ENCODE measurements around the gene ADAMTS7.
"Not testable (repeated sequence)": the region's sequence is repeated elsewhere in the genome, so short reads cannot be mapped to it uniquely, and the experiment has no call there.

ADAMTS7 gene

GRCh38 chr15:78831229-78832207, 20.3 kb upstream of the ADAMTS7 start:
- no peak for DNase-seq (ENCODE audit: low read depth)

GRCh38 chr15:78830514-78831228, 19.4 kb upstream of the ADAMTS7 start:
- no peak for DNase-seq (ENCODE audit: low read depth)

DNA sequence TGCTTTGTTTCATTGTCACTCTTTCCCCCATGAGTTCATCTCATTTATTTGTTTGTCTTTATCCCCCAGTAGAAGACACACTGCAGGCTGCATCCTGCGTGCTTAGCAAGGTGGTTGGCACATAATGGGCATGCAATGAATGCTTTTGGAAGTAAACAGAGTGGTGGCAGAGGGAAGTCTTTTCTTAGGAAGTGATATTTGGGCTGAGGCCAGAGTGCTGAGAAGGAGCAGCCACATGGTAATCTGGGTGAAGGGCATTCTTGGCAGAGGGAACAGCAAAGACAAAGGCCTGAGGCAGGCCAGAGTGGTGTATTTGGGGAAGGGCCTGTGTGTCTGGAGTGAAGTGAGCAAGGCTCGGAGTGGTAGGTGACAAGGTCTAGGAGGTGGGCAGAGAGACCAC, 17.7 kb upstream of the ADAMTS7 start:
- DNase-seq (ENCODE audit: low read depth) = no peak

DNA sequence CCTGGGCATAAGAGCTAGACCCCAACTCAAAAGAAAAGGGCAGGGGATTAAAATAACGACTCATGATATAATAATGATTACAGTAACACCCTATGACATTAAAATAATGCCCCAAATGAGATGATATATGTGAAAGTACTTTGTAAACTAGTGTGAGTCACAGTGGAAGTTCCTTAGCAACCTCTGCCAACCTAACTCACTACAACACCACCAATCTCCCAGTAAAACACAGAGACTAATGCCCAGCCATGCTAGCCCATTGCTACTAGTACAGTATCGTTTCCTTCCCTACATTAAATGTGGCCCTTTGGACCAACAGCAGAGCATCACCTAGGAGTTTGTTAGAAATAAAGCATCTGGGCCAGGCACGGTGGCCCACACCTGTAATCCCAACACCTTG, 11.2 kb upstream of the ADAMTS7 start:
- DNase-seq (ENCODE audit: low read depth) = no peak

- no peak for DNase-seq (ENCODE audit: low read depth)
Measured at GRCh38 chr15:78811825-78812183, 540 bp upstream of the ADAMTS7 start.

DNA sequence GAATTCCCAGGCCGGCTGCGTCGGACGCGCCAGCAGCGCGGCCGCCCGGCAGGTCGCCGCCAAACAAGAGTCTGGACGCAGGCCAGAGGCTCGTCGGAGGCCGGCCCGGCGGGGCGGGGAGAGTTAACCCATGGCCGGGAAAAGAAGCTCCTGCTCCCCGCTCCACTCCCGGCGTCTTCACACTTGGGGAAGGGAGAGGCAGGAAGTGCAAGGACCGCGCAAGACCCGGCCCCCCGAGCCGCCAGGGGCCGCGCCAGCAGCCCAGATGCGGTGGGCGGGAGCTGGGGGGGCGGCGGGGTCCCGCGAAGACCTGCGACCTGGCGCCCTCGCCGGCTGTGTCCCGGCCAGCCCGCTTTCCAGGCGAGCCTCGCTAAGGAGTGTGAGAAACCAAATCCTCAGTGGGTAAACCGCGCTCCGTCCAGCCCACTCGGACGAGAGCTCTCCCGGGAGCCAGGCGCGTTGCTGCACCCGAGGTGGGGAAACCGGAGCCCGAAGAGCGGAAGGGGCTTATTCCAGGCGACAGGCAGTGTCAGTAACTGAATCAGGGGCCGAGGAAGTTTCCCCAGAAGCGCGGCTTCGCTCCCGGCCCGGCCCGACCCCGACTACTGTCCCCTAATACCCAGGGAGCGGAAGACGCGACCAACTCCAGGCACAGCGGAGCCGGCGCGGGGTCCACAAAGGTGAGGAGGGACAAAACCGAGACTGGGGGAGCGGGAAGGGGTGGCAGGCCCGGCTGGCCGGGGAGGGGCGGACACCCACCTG, 721 bp downstream of the ADAMTS7 start:
- DNase-seq (ENCODE audit: low read depth) = peak; percentile 48

- no peak for DNase-seq (ENCODE audit: low read depth)
Measured at GRCh38 chr15:78810003-78810361, 1.3 kb downstream of the ADAMTS7 start.

DNA sequence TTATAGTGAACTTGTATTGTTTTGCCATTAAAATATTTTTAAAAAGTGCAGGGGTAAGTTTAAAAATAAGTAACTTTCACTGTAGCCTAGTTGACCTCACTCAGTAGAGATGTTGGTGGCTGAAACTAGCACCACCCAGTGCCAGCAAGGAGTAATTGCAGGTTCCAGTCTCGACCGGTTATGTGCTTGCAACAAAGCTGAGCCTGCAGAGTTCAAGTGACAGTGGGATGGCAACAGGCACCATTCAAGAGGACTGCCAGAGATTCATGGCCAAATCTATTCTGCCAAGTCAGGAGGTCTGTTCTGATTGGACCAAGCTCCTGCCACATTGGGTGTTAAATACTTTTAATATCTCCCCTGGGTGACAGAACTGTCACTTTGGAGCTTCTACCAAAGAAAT, 2.7 kb downstream of the ADAMTS7 start:
- DNase-seq (ENCODE audit: low read depth) = peak; percentile 49

DNA sequence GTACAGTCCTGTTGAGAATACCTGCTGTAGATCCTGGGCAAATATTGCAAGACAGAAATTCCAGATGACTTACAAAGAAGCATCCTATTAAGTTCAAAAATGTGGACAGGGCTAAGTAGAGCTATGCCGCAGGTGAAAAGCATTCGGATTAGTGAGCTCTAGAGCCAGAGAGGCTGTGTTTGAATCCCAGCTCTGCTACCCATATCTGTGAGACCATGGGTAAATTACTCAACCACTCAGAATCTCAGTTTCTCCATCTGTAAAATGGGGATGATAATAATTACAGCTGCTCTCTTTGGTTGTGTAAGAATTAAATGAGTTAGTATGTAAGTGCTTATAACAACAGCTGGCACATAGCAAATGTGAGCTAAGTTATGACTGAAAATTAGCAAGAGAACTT, 3.9 kb downstream of the ADAMTS7 start:
- no peak for DNase-seq (ENCODE audit: low read depth)

- DNase-seq (ENCODE audit: low read depth) = no peak
Measured at GRCh38 chr15:78804391-78804792, 6.9 kb downstream of the ADAMTS7 start.

- no peak for DNase-seq (ENCODE audit: low read depth)
Measured at GRCh38 chr15:78800806-78801205, 10.5 kb downstream of the ADAMTS7 start.

DNA sequence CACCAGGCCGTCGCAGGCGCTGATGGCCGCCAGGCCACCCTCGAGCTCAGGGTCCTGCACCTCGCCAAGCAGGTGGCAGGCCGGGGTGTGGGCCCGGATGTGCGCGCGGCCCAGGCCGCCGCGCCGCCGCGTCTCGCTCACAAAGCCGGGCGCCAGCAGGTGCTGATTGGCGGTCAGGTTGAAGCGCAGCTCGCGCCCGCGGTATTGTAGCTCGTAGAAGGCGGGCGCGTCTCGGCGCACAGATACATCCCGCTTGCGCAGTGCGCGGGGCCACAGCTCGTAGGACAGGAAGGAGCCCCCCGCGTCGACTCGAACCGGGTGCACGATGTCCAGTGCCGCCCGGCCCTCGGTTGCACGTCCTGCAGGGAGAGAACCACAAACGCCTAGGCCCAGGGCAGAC, 11.1 kb downstream of the ADAMTS7 start:
- no peak for DNase-seq (ENCODE audit: low read depth)

DNA sequence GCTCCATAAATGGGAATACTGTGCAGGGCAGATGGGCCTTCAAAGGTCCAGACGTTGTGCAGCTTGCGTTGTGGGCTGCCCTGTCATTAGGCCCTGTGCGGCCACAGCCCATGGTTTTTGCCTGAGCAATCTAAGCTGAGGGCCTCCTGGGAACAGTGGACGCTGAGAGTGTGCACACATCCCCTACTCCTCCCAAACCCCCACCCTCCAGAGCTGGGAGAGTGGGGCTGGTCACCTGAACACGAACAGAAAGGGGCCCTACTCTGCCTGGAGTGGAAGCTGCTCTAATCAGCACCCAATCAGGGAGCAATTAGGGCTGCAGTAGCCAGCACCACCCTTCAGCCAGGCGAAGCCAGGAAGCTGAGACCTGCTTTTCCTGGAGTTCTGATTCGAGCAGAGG, 12.2 kb downstream of the ADAMTS7 start:
- not testable (repeated sequence) for DNase-seq (ENCODE audit: low read depth)

- peak; percentile 77 for DNase-seq (ENCODE audit: low read depth)
Measured at GRCh38 chr15:78798355-78798754, 12.9 kb downstream of the ADAMTS7 start.

- no peak for DNase-seq (ENCODE audit: low read depth)
Measured at GRCh38 chr15:78797951-78798350, 13.3 kb downstream of the ADAMTS7 start.

DNA sequence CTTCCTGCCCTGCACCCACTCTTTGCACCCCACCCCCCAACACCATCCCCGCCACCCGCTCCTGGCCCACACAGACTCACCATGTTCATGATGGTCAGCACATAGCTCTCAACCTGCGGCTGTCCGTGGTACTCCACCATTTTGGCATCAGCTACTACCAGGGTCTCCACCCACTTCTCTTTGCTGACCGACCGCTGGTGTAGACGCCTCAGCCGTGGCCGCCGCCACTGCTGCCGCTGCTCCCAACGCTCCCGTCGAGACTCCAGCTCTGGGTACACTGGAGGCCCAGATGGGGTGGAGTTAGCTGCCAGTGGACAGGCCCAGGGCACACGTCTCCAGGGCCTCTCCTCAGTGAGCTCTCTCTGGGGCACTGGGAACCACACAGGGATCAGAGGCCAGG, 14.8 kb downstream of the ADAMTS7 start:
- no peak for DNase-seq (ENCODE audit: low read depth)

- DNase-seq (ENCODE audit: low read depth) = no peak
Measured at GRCh38 chr15:78795043-78795442, 16.2 kb downstream of the ADAMTS7 start.

DNA sequence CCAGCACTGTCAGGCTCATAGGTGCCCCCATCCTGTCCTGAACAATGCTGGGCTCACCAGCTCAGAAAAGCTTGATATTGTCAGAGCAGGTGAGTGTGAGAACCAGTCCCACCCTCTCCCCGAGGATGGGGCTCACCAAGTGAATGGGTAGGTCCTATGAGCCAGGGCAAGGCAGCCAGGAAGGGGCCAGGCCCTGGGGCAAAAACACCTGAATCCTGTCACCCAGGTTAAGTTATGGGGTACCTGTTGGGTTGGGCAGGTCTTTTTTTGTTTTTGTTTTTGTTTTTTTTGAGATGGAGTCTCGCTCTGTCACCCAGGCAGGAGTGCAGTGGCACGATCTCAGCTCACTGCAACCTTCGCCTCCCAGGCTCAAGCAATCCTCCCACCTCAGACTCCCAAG, 16.8 kb downstream of the ADAMTS7 start:
- not testable (repeated sequence) for DNase-seq (ENCODE audit: low read depth)

GRCh38 chr15:78791357-78791756, 19.9 kb downstream of the ADAMTS7 start:
- no peak for DNase-seq (ENCODE audit: low read depth)

DNA sequence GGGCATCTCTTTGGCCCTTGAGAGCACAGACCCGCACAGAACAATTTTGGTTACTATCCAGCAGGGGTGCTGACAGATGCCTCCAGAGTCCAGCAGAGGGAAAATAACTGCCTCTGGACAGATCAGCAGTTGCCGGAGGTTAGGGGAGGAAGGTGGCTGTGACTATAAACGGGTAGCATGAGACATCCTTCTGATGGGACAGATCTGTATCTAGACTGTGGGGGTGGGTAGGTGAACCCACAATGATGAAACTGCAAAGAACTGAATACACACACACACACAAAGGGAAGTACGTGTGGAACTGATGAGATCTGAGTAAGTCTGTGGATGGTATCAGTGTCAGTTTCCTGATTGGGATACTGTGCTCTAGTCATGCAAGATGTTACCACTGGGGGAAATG, 21.2 kb downstream of the ADAMTS7 start:
- peak; percentile 27 for DNase-seq (ENCODE audit: low read depth)

DNA sequence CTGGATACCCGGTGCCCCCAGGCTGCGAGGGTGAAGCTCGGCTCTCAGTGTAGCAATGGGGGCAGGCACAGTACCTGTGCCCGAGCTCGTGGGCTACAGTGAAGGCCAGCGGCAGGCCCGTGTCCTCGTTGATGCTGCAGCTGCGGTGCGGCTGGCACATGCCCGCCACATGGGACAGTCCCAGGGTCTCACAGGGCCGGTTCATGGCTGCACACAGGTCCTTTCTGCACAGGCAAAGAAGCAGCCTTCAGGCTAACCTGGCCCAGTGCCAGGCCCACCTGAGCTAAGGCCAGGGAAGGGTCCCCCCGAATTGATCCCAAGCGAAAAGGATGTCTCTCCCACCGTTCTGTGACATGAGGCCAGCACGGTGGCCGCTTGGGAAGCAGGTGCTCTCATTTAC, 21.6 kb downstream of the ADAMTS7 start:
- DNase-seq (ENCODE audit: low read depth) = no peak

GRCh38 chr15:78788016-78788660, 23.1 kb downstream of the ADAMTS7 start:
- DNase-seq (ENCODE audit: low read depth) = no peak

Data from ELR (cell line).